Limb (tissue), 2 donors: ENCODE data around the gene TSPAN9.

Experiments
- DNase-seq, 2 donors: peaks; one replicate each; pipeline ENCODE4 v3.0.0-alpha.2; 2016; ENCODE audit errors: extremely low spot score in 2 of 2

The TSPAN9 gene

GRCh38 chr12:3332188-3332587, 255.0 kb downstream of the TSPAN9 start:
- DNase-seq = no peak

DNA sequence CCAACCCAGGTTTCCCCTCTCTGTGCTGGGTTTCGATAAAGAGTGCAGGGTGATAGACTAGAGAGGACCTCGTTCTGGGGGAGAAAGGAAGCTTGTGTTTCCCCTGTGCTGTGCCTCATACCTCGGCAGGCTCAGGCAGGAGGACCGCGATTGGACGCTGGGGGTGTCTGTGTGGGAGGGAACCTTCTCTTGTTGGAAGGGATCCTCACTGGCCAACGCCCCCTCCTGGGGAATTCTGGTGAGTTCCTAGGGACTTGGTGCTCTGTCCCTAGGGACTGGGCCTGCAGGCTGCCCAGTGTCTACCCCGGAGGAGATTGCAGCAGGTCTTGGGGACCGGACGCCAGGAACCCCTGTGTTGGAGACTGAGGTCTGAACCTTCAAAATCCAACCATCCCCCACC, 256.4 kb downstream of the TSPAN9 start:
- DNase-seq = no peak

DNA sequence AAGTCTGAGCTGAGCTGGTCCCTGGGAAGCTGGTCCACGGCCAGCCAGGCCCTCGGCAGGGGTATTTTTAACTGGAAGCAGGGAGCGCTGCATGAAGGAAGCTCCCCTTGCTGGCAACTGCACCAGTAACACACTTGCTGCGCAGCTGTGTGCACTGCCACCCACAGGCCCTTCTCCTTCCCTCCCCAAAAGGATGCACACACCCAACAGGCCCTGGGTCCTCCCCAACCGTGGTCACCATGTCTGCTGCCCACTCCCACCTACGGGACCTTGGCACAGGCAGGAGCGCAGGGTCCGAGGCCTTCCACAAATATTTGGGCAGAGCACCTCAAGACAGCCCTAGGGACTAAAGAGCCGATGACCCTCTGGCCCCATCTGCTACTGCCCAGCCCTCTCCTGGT, 256.8 kb downstream of the TSPAN9 start:
- DNase-seq = no peak

DNA sequence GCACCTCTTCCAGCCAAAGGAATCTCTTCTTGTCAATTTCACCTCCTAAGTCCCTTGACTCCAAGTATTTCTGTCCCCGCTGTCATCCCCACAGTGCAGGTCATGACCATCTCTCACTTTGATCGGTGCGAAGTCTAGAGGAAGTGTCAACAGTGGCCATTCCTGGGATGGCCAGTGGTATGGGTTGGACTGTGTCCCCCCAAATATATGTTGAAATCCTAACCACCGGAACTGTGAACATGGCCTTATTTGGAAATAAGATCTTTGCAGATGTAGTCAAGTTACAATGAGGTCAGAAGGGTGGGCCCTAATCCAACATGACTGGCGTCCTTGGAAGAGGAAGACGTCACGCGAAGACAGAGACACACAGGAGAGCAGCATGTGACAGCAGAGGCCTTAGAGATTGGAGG, 257.9 kb downstream of the TSPAN9 start:
- DNase-seq = no peak
